ENCODE data around the gene CFAP53.
A peak's percentile ranks its signal among the peaks of the same experiment; 100 is the strongest.
"Not testable (repeated sequence)": the region's sequence is repeated elsewhere in the genome, so short reads cannot be mapped to it uniquely, and the experiment has no call there.

CFAP53 gene

GRCh38 chr18:50268022-50268747, 1.9 kb upstream of the CFAP53 start:
- DNase-seq, result no peak

- no peak for DNase-seq
These were observed 3.3 kb downstream of the CFAP53 start for GRCh38 chr18:50262977-50263376.

- DNase-seq, result no peak
These were observed 15.4 kb downstream of the CFAP53 start for GRCh38 chr18:50250935-50251334.

- no peak for DNase-seq
These were observed 16.7 kb downstream of the CFAP53 start for GRCh38 chr18:50249576-50249975.

GRCh38 chr18:50247561-50247960, 18.7 kb downstream of the CFAP53 start:
- no peak for DNase-seq

- not testable (repeated sequence) for DNase-seq
These were observed 24.5 kb downstream of the CFAP53 start for GRCh38 chr18:50241768-50242167.

- no peak for DNase-seq
These were observed 26.2 kb downstream of the CFAP53 start for GRCh38 chr18:50240080-50240563.

GRCh38 chr18:50232419-50232818, 33.9 kb downstream of the CFAP53 start:
- DNase-seq, result no peak

- no peak for DNase-seq
These were observed 34.7 kb downstream of the CFAP53 start for GRCh38 chr18:50231621-50232020.

- DNase-seq, result not testable (repeated sequence)
These were observed 46.0 kb downstream of the CFAP53 start for GRCh38 chr18:50220249-50220648.

- no peak for DNase-seq
These were observed 47.7 kb downstream of the CFAP53 start for GRCh38 chr18:50218432-50219197.

- no peak for DNase-seq
These were observed 57.0 kb downstream of the CFAP53 start for GRCh38 chr18:50209311-50209710.

GRCh38 chr18:50207722-50208121, 58.6 kb downstream of the CFAP53 start:
- DNase-seq, result no peak

- peak; percentile 59 for DNase-seq
These were observed 62.3 kb downstream of the CFAP53 start for GRCh38 chr18:50203801-50204604.

GRCh38 chr18:50201476-50202018, 64.7 kb downstream of the CFAP53 start:
- no peak for DNase-seq

- DNase-seq, result no peak
These were observed 66.4 kb downstream of the CFAP53 start for GRCh38 chr18:50199921-50200320.

GRCh38 chr18:50199346-50199855, 66.9 kb downstream of the CFAP53 start:
- DNase-seq, result no peak

- no peak for DNase-seq
These were observed 70.0 kb downstream of the CFAP53 start for GRCh38 chr18:50196261-50196660.

GRCh38 chr18:50195689-50196088, 70.6 kb downstream of the CFAP53 start:
- DNase-seq, result no peak

- DNase-seq, result no peak
These were observed 71.4 kb downstream of the CFAP53 start, which contains the start of gene MYO5B for GRCh38 chr18:50194631-50195532. Gene MYO5B (minus strand): TSS chr18:50195147. CDS start chr18:50194793, 354 bp downstream.

- no peak for DNase-seq
These were observed 72.3 kb downstream of the CFAP53 start for GRCh38 chr18:50193796-50194630.

All from NCI-H1417 treated with DMSO at 0.1 percent for 48 hours (cell line).